ENCODE results near the gene CTSO. TPM values are rescaled to one million over a fixed set of nuclear protein-coding genes. Genes with fewer than 3 reads are reported as not detected.

The CTSO gene
- total and polyA plus RNA-seq, 4 donors, result 7.6 to 36.5 (median 27.5) TPM

DNA sequence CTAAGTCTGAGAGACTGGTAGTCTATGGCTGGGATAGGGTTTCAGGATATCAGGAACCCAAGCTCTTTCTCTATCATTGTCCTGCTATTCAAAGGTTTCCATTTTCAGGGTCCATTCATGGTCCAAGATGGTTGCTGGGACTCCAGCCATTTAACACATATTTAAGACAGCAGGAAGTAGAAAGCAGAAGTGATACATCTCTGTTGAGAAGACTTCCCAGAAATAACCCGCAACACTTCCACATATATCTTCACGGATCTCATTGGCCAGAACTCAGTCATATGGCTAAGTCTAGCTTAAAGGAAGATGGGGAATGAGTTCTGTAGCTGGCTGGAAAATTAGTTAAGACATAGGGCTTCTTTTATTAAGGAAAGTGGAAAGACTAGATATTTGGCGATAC, 23.8 kb downstream of the CTSO start:
- H3K4me1 ChIP-seq (ENCODE audit: control insufficient read depth in 1 of 2, insufficient read depth in 2 of 2, low read length in 2 of 2), result no peaks in the 10 kb centered on the region
- intact Hi-C loops (cut with DNase I), result no loop called here
- no peak overlapping the region for H3K4me3 ChIP-seq (ENCODE audit: low read length in 2 of 2)
- no peaks in the 10 kb centered on the region for H3K9me3 ChIP-seq (ENCODE audit: control insufficient read depth, low read length)
- H3K27me3 ChIP-seq (ENCODE audit: control insufficient read depth in 1 of 2, insufficient read depth in 2 of 2, low read length in 1 of 2), result no peaks in the 10 kb centered on the region
- DNase-seq (no peak), ATAC-seq (ENCODE audit: low FRiP score) (no peak)
- WGBS, 2 donors, result 96 to 97% methylated on average over 3 of the region's 3 CpGs
- no peak overlapping the region for H3K27ac ChIP-seq (ENCODE audit: low read depth in 1 of 2, low read length in 2 of 2)
- H3K36me3 ChIP-seq (ENCODE audit: control insufficient read depth in 1 of 2, insufficient read depth in 2 of 2, low read length in 1 of 2), result peaks cover 0 to 6% of the 10 kb centered on the region in 2 donors

DNA sequence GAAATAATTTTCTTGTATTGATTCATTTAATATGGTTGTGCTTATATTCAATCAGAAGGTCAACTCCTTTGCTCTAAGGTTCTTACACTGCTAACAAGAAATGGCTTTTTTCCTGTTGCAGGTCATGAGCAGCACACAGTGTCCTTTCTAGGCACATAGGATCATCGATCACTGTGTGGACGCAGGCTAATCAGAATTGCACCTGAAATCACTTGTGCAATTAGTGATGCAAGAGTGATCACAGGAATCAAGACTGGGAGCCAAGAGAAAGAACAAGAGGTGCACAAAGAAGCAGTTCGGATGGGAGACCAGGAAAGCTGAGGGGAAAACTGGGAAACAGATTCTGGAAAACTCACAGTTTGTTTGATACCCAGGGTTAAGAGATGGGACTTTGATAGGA, 29.0 kb downstream of the CTSO start:
- Histone ChIP-seq H3K36me3 (ENCODE audit: control insufficient read depth in 1 of 2, insufficient read depth in 2 of 2, low read length in 1 of 2) (peaks cover 2% of the 10 kb centered on the region in 2 donors), H3K4me3 (ENCODE audit: low read length in 2 of 2) (no peak overlapping the region), H3K9me3 (ENCODE audit: control insufficient read depth, low read length) (no peaks in the 10 kb centered on the region), H3K27me3 (ENCODE audit: control insufficient read depth in 1 of 2, insufficient read depth in 2 of 2, low read length in 1 of 2) (no peaks in the 10 kb centered on the region), H3K4me1 (ENCODE audit: control insufficient read depth in 1 of 2, insufficient read depth in 2 of 2, low read length in 2 of 2) (no peaks in the 10 kb centered on the region), H3K27ac (ENCODE audit: low read depth in 1 of 2, low read length in 2 of 2) (no peak overlapping the region)
- intact Hi-C loops (cut with DNase I), result no loop called here
- ATAC-seq (ENCODE audit: low FRiP score), result no peak
- DNase-seq, result no peak
- 58 to 88% methylated on average over 3 of the region's 3 CpGs for WGBS, 2 donors

DNA sequence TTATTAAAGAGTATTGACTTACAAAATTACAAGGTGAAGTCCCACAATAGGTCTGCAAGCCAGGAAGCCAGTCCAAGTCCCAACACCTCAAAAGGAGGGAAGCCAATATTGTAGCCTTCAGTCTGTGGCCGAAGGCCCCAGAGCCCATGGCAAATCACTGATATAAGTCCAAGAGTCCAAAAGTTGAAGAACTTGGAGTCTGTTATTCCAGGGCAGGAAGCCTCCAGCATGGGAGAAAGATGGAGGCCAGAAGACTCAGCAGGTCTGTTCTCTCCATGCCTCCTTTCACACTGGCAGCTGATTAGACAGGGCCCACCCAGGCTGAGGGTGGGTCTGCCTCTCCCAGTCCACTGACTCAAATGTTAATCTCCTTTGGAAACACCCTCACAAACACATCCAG, 32.1 kb downstream of the CTSO start:
- intact Hi-C loops (cut with DNase I), result no loop called here
- WGBS, 2 donors, result 97 to 100% methylated on average over 1 of the region's 1 CpG
- H3K4me1 ChIP-seq (ENCODE audit: control insufficient read depth in 1 of 2, insufficient read depth in 2 of 2, low read length in 2 of 2), result no peaks in the 10 kb centered on the region

DNA sequence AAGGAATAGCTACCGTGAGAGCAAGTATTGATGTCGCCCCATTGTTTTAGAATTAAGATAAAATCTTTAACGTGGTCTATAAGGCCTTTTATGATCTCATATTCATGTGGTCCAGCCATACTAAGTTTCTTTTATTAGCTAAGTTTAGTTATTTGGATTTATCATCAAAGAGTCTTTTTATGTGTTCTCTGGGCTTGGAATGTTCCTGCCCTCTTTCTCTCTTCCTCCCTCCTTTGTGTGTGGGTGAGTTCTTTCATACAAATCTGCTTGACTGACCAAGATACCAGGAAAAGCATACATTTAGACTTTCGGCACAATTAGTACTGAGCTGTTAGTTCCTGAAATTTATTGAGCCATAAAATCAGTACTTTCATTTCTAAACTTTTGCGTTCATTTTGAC, 38.9 kb downstream of the CTSO start:
- Histone ChIP-seq H3K4me1 (ENCODE audit: control insufficient read depth in 1 of 2, insufficient read depth in 2 of 2, low read length in 2 of 2) (no peaks in the 10 kb centered on the region), H3K27me3 (ENCODE audit: control insufficient read depth in 1 of 2, insufficient read depth in 2 of 2, low read length in 1 of 2) (no peaks in the 10 kb centered on the region), H3K36me3 (ENCODE audit: control insufficient read depth in 1 of 2, insufficient read depth in 2 of 2, low read length in 1 of 2) (no peaks in the 10 kb centered on the region), H3K4me3 (ENCODE audit: low read length in 2 of 2) (no peak overlapping the region), H3K27ac (ENCODE audit: low read depth in 1 of 2, low read length in 2 of 2) (no peak overlapping the region), H3K9me3 (ENCODE audit: control insufficient read depth, low read length) (no peaks in the 10 kb centered on the region)
- DNase-seq (no peak), ATAC-seq (ENCODE audit: low FRiP score) (no peak)
- intact Hi-C loops (cut with DNase I), result no loop called here
- WGBS, 2 donors, result 52 to 55% methylated on average over 5 of the region's 5 CpGs

More for the DNA sequence above, 32.1 kb downstream of the CTSO start:
- H3K27me3 ChIP-seq (ENCODE audit: control insufficient read depth in 1 of 2, insufficient read depth in 2 of 2, low read length in 1 of 2), result no peaks in the 10 kb centered on the region
- no peak for ATAC-seq (ENCODE audit: low FRiP score)
- H3K36me3 ChIP-seq (ENCODE audit: control insufficient read depth in 1 of 2, insufficient read depth in 2 of 2, low read length in 1 of 2), result peaks cover 0 to 2% of the 10 kb centered on the region in 2 donors
- no peak for DNase-seq
- no peak overlapping the region for H3K4me3 ChIP-seq (ENCODE audit: low read length in 2 of 2)
- H3K9me3 ChIP-seq (ENCODE audit: control insufficient read depth, low read length), result no peaks in the 10 kb centered on the region
- H3K27ac ChIP-seq (ENCODE audit: low read depth in 1 of 2, low read length in 2 of 2), result no peak overlapping the region

DNA sequence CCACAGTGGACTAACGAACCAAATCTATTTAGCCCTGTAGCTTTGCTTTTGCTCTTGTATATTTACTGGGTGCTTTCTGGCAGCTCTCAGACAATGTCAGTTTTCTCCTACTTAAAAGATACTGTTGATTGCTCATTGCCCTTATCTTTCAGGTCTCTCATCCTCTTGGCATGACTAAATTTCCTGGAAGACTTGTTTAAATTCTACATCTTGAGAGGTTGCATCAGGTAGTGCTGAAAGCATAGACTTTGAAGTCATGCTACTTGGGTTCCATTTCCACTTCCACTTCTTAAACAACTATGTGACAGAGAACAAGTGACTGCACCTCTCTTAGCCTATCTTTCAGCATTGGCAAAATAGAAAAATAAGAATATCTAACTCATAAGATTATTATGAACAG, 41.8 kb downstream of the CTSO start:
- no peak for ATAC-seq (ENCODE audit: low FRiP score)

DNA sequence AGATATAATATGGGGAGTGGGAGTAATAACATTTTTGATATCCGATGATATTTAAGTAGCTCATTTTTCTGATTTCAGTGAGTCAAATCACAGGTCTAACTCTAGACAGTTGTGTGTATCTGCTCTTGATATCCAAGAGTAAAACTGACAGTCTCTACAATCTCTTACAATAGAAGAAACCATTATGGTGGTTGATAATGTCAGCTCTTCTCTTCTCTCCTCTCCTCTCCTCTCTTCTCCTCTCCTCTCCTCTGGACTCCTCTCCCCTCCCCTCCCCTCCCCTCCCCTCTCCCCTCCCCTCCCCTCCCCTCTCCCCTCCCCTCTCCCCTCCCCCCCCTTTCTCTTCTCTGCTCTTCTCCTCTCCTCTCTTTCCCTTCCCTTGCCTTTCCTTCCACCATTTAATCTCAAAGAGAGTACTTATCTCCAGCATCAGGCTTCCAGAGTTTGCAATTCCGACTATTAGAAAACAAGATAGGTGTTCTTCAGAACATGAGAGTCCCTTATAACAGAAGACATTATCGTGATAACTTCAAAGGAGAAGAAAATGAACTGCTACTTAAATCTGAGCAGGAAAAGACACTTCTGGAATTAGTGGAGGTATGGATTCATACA, 43.9 kb downstream of the CTSO start:
- 92 to 99% methylated on average over 3 of the region's 3 CpGs for WGBS, 2 donors
- no peak for ATAC-seq (ENCODE audit: low FRiP score)

More for the DNA sequence above, 41.8 kb downstream of the CTSO start:
- Histone ChIP-seq H3K27me3 (ENCODE audit: control insufficient read depth in 1 of 2, insufficient read depth in 2 of 2, low read length in 1 of 2) (no peaks in the 10 kb centered on the region), H3K4me1 (ENCODE audit: control insufficient read depth in 1 of 2, insufficient read depth in 2 of 2, low read length in 2 of 2) (no peaks in the 10 kb centered on the region), H3K4me3 (ENCODE audit: low read length in 2 of 2) (no peak overlapping the region), H3K36me3 (ENCODE audit: control insufficient read depth in 1 of 2, insufficient read depth in 2 of 2, low read length in 1 of 2) (no peaks in the 10 kb centered on the region), H3K27ac (ENCODE audit: low read depth in 1 of 2, low read length in 2 of 2) (no peak overlapping the region), H3K9me3 (ENCODE audit: control insufficient read depth, low read length) (no peaks in the 10 kb centered on the region)
- no peak for DNase-seq
- WGBS, 2 donors, result 93 to 95% methylated on average over 1 of the region's 1 CpG
- intact Hi-C loops (cut with DNase I), result no loop called here

DNA sequence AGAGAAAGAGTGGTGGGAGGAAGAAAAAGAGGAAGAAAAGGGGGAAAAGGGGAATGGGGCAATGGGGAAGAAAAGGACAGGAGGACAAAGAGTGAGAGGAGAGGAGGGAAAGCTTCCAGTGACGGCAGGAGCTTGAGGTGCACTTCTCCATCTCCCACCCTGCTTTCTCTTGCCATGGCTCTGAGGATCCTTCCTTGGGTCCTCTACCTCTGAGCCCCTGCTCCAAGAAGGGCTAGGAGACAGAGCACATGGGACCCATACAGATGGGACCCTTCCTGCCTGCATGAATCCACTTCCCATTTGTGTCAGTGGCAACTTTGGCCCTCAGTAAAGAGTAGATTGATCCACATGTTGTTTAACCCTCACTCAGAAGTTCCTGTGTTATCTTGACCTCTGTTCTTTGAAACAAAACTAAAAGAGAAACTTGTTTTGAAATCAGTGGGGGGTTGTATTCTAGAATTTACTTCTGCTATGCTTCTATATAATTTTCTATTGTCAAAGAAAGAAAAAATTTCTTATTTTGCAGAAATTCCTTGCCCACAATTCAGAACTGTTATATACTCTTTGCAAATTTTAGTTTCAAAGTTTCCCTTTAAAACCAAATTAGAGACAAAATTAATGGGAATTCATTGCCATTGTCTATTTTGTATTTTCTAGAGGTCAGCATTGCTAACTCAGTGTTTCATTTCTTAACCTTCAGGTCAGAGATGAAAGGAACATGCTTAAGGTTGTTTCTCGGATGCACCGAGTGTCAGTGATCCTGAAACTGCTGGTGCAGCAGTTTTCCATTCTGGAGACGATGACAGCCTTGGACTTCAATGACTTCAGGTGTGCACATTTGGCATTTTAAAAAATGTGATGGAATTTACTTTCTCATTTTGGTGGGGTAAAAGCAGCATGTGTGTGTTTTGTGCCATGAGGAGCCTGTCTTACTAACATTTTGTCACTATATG, 45.2 kb downstream of the CTSO start:
- Histone ChIP-seq H3K4me3 (ENCODE audit: low read length in 2 of 2) (no peak overlapping the region), H3K27me3 (ENCODE audit: control insufficient read depth in 1 of 2, insufficient read depth in 2 of 2, low read length in 1 of 2) (no peaks in the 10 kb centered on the region), H3K27ac (ENCODE audit: low read depth in 1 of 2, low read length in 2 of 2) (no peak overlapping the region), H3K36me3 (ENCODE audit: control insufficient read depth in 1 of 2, insufficient read depth in 2 of 2, low read length in 1 of 2) (no peaks in the 10 kb centered on the region), H3K9me3 (ENCODE audit: control insufficient read depth, low read length) (no peaks in the 10 kb centered on the region), H3K4me1 (ENCODE audit: control insufficient read depth in 1 of 2, insufficient read depth in 2 of 2, low read length in 2 of 2) (no peaks in the 10 kb centered on the region)
- intact Hi-C loops (cut with DNase I), result no loop called here
- WGBS, 2 donors, result 89 to 91% methylated on average over 4 of the region's 4 CpGs
- DNase-seq (no peak), ATAC-seq (ENCODE audit: low FRiP score) (no peak)

More for the DNA sequence above, 43.9 kb downstream of the CTSO start:
- H3K36me3 ChIP-seq (ENCODE audit: control insufficient read depth in 1 of 2, insufficient read depth in 2 of 2, low read length in 1 of 2), result no peaks in the 10 kb centered on the region
- H3K27me3 ChIP-seq (ENCODE audit: control insufficient read depth in 1 of 2, insufficient read depth in 2 of 2, low read length in 1 of 2), result no peaks in the 10 kb centered on the region
- H3K4me3 ChIP-seq (ENCODE audit: low read length in 2 of 2), result no peak overlapping the region
- H3K4me1 ChIP-seq (ENCODE audit: control insufficient read depth in 1 of 2, insufficient read depth in 2 of 2, low read length in 2 of 2), result no peaks in the 10 kb centered on the region
- H3K27ac ChIP-seq (ENCODE audit: low read depth in 1 of 2, low read length in 2 of 2), result no peak overlapping the region
- DNase-seq, result no peak
- intact Hi-C loops (cut with DNase I), result no loop called here
- H3K9me3 ChIP-seq (ENCODE audit: control insufficient read depth, low read length), result no peaks in the 10 kb centered on the region

DNA sequence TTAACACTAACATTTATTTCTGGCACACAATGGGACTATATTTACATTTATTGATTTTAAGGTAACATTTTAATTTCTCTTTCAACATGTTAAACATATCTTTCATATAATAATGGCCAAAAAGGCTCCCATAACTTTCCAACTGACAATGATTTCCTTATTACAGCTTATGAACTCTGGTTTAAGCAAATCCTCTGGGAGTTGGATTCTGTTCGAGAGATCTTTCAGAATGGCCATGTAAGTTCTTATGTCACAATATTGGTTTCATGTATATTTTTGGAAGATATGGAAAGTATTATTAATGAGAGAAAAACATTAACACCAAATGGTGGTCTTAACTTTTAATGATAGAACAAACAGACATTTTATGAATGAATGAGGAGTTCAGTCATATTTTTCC, 46.1 kb downstream of the CTSO start:
- Histone ChIP-seq H3K4me3 (ENCODE audit: low read length in 2 of 2) (no peak overlapping the region), H3K36me3 (ENCODE audit: control insufficient read depth in 1 of 2, insufficient read depth in 2 of 2, low read length in 1 of 2) (no peaks in the 10 kb centered on the region), H3K27me3 (ENCODE audit: control insufficient read depth in 1 of 2, insufficient read depth in 2 of 2, low read length in 1 of 2) (no peaks in the 10 kb centered on the region), H3K4me1 (ENCODE audit: control insufficient read depth in 1 of 2, insufficient read depth in 2 of 2, low read length in 2 of 2) (no peaks in the 10 kb centered on the region), H3K27ac (ENCODE audit: low read depth in 1 of 2, low read length in 2 of 2) (no peak overlapping the region), H3K9me3 (ENCODE audit: control insufficient read depth, low read length) (no peaks in the 10 kb centered on the region)
- DNase-seq (no peak), ATAC-seq (ENCODE audit: low FRiP score) (no peak)
- intact Hi-C loops (cut with DNase I), result no loop called here
- 74 to 92% methylated on average over 1 of the region's 1 CpG for WGBS, 2 donors
